ENCODE data around the gene S100Z. TPM values are rescaled to one million over a fixed set of nuclear protein-coding genes. Genes with fewer than 3 reads are reported as not detected.

Gene S100Z
- total and polyA plus RNA-seq, 9 of the 15 experiments (the other 6 are each of a cell fraction or from before 2014, with no cell fraction given), result 0.15 to 0.42 (median 0.20) TPM; not detected in 6

- TF ChIP-seq REST (IDR thresholded peaks at IDR 0.05; ENCODE audit: borderline replicate concordance), result 0 out of 2 replicates have a peak, but pooled peaks have one; percentile 2
- TF ChIP-seq REST (CRISPR knock-in tag; IDR thresholded peaks at IDR 0.05; ENCODE audit: low read depth), result no peak
- TF ChIP-seq ZNF764 (CRISPR knock-in tag; IDR thresholded peaks at IDR 0.05; ENCODE audit: low read depth), result no peak
- no peak for TF ChIP-seq ZBTB9 (CRISPR knock-in tag; IDR thresholded peaks at IDR 0.05)
- TF ChIP-seq NCOA6 (IDR thresholded peaks at IDR 0.05), result no peak
- TF ChIP-seq TCF15 (CRISPR knock-in tag; IDR thresholded peaks at IDR 0.05), result no peak
- no peak for TF ChIP-seq NEUROD1 (IDR thresholded peaks at IDR 0.05; ENCODE audit: borderline replicate concordance, low read depth, low read length, partially characterized antibody)
- TF ChIP-seq POLR2B (IDR thresholded peaks at IDR 0.05; ENCODE audit: low read depth, partially characterized antibody), result no peak
- TF ChIP-seq FOXM1 (IDR thresholded peaks at IDR 0.05; ENCODE audit: low read depth), result peak; percentile 62
- TF ChIP-seq FOXM1 (CRISPR knock-in tag; IDR thresholded peaks at IDR 0.05; ENCODE audit: low read depth), result no peak
- no peak for TF ChIP-seq ZNF696 (CRISPR knock-in tag; conservative IDR thresholded peaks at IDR 0.05)
These were observed 97.3 kb downstream of the S100Z start (continued) for GRCh38 chr5:76947082-76947503.
